HG03432 (cell line): ENCODE data around the gene POP7.

ENCODE experiments used
- ATAC-seq: cut with Tn5 transposase; IDR thresholded peaks from one replicate; pipeline ENCODE4 v1.9.1; 2021; ENCODE audit warnings: mild to moderate bottlenecking, moderate library complexity; ENCODE audit not compliant: unreplicated experiment

Gene POP7

GRCh38 chr7:100679129-100679926 lies 26.6 kb upstream of the POP7 start:
- no peak for ATAC-seq

DNA sequence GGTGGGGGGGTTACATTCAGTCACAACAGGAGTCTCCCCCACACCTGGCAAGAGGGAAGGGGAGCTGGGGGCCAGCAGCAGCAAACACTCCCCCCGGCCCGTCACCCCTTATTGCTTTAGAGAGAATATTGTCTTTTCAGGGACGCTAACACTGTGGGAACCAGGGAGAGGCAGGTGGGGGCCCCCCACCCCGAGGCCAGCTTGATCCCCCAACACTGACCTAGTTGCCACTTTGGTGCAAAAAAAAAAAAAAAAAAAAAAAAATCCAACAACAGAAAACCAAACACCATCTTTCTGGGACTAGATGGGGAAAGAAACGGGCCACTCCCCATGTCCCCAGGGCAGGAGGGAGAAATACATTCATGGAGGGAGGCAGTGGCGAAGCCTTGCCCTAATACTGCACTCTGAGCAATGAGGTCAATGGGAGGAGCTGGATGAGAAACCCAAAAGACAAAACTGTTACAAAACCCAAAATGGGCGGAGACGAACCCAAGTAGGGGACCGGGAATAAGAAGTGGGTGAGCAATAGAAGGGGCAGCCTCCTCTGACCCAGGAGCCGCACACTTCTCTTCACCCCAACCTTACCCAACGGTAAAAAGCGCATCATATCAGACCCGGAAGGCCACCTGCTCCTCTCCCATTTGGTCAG lies 25.9 kb upstream of the POP7 start:
- ATAC-seq = no peak

- ATAC-seq = no peak
Observed at GRCh38 chr7:100680576-100681271, 25.2 kb upstream of the POP7 start.

DNA sequence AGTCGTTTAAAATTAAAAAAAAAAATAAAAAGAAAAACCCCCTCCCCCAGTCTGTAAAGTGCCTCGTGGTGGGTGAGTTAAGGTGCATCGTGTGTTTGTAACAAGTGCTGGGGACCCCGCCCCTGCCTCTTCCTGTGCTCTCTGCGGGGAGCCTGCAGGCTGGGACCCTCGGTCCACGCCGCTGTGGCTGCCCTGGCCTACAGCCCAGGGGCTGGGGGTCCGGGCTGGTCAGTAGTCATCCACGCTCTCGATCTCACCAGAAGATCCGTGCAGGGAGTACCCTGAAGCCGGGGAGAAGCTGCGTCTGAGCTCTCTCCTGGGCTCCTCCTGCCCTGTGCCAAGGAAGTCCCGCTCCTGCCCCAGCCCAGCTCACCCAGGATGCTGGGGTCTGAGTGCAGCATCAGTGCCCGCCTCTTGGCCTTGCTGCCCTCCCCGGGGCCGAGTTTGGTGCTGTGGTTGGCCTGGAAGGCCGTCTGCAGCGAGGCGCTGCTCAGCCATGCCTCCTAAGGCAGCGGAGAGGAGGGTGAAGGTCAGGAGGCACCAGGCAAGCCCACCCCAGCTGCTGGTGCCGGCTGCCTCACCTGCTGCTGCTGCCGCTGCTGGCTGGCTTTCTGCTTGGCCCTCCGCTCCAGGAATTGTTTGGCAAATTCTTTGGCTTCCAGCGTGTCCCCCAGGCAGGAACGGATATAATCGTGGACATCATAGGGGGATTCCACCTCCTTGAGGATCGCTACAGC lies 24.3 kb upstream of the POP7 start:
- ATAC-seq = no peak

DNA sequence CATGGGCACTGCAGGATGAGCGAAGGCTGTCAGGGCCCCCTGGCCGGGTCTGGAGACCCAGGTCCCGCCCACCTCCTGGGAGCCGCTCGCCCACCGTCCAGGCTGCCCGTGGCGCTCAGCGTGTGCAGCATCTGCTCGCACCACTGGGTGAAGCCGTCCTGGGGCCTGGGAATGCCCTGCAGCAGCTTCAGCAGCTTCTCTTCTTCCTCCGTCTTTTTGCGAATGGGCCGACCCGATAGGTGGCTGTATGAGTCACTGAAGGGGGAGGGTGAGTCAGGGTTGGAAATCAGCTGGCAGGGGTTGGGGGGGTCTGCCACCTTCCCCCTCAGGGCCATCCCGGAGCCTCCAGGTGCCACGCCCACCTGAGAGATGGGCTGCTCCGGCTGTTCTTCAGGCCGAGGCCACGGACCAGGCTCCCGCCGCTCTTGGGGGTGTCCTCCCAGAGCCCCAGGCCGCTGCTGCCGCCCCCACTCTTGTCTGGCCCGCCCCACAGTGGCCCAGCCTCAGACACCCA lies 23.6 kb upstream of the POP7 start:
- ATAC-seq = no peak

DNA sequence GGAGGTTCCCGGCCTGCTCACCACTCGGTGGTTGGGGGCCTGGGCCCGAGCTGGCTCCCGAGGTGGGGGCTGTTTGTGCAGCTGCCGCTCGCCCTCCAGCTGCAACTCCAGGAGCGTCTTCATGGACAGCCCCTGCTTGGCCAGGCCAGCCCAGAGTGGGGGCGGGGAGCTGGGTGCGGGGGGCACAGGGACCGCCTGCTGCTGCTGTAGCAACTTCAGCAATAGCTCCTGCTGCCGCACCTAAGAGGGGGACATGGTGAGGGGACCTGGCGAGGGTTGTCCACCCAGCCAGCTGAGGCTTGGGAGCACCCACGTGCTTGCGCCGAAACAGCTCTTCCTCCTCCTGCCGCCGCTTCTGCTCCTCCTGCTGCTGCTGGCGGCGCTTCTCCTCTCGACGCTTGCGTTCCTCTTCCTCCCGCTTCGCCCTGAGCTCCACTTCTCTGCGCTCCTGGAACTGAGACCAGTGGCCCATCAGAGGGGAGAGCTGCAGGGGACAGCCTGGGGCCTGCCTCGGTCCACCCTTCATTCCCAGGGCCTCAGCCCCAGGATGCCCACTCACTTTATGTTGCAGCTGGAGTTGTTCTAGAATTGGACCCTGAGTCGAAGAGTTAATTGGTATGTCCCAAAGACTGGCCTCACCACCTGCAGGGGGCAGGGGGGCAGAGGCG lies 22.8 kb upstream of the POP7 start:
- ATAC-seq = no peak

GRCh38 chr7:100683659-100684533 lies 22.0 kb upstream of the POP7 start:
- ATAC-seq = no peak

GRCh38 chr7:100684534-100685042 lies 21.3 kb upstream of the POP7 start:
- no peak for ATAC-seq

- no peak for ATAC-seq
Observed at GRCh38 chr7:100685049-100685605, 20.8 kb upstream of the POP7 start.

DNA sequence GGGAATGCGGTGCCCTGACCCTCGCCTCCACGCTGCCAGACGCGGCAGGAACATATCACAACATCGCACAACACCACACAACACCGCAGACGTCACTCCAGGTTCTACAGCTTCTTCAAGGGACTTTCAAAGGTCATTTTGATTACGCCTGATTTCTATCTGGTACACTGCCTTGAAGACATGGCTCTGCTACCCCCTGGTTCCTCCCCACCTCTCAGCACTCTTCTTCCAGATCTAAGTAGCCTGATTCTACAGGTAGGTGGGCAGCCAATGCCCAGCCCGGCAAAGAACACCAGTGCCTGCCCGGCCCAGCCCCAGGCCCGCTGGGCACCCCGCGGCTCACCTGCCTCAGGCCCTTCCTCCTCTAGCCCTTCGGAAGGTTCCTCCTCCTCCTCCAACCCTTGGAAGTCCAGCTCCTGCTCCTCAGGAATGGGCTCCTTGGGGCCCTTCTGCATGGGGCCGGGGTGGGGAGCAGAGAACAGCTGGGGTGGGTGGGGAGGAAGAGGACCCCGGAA lies 20.2 kb upstream of the POP7 start:
- no peak for ATAC-seq

DNA sequence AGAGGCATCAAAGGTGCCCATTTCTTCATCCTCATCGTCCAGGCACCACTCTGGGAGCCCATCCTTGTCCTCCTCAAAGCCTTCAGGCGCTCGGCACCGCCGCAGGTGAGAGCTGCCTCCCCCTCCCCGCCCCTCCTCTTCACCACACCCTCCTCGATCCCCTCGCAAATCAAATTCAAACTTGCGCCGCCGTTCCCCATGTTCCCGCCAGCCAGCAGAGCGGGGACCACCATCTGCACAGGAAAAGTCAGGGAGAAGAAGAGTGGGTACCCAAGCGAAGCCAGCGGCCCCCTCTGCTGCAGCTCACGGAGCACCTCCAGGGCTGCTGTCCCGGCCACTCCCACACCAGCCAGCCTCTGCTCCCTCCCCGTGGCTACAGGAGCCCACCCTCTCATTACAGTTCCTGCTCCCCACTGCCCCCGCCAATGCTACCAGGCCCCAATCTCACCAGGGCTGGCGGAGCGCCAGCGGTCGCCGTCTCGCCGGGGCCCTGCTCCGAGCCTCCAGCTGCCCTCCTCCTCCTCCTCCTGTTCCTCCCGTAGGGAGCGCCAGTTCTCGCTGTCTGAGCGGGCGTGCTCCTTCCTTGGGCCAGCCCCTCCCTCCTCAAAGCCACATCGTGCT lies 19.6 kb upstream of the POP7 start:
- ATAC-seq = no peak

DNA sequence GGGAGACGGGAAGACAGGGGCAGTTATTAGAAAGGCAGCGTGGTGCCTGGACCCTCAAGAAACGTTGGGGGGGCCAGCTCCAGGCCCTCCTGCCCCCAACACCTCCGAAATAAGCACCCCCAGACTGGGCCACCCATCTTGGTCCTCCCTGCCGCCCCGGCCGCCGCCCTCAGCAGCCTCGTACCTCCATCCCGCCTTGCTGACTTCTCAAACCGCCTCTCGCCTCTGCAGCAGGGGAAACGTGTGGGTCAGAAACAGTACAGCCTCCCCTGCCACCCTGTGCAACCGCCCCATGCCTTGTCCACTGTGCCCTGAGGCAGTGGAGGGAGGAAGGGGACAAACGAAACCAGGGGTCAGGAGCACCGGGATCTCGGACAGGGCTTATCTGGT lies 19.1 kb upstream of the POP7 start:
- ATAC-seq = no peak

- no peak for ATAC-seq
Observed at GRCh38 chr7:100687261-100687660, 18.7 kb upstream of the POP7 start.

DNA sequence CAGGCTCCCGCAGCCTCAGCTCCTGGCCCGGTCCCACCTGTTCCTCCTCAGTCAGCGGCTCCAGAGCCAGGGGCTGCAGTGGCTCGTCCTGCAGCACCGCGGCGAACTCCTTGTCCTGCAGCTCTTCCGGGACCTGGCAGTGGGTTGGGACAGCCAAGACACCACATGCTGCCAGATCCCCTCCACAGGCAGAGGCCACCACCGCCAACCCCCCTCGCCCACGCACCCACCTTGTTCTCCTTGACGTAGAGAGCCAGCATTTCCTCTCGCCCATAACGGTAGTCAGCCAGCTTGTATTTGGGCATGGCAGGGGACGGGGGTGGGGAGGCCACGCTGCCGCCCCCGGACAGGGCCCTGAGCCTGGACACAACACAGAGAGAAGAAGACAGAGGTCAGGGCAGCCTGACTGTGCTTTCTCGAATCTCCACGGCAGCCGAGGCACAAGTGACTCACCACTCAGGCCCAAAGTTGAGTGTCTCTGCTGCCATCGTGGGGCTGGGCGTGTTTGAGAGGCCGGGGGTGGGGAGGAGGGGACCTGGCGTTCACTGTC lies 18.1 kb upstream of the POP7 start:
- ATAC-seq = no peak

GRCh38 chr7:100688326-100688860 lies 17.5 kb upstream of the POP7 start:
- no peak for ATAC-seq

GRCh38 chr7:100689230-100690135 lies 16.4 kb upstream of the POP7 start:
- no peak for ATAC-seq
